CD4-positive, alpha-beta T cell treated with Interleukin-4 for 4 hours (primary cell): Measurements from ENCODE around the gene B9D1.
"Not testable (repeated sequence)": the region's sequence is repeated elsewhere in the genome, so short reads cannot be mapped to it uniquely, and the experiment has no call there.

Source experiments
- DNase-seq: peaks from one replicate; pipeline ENCODE4 v3.0.0-alpha.2; 2020

The B9D1 gene

DNA sequence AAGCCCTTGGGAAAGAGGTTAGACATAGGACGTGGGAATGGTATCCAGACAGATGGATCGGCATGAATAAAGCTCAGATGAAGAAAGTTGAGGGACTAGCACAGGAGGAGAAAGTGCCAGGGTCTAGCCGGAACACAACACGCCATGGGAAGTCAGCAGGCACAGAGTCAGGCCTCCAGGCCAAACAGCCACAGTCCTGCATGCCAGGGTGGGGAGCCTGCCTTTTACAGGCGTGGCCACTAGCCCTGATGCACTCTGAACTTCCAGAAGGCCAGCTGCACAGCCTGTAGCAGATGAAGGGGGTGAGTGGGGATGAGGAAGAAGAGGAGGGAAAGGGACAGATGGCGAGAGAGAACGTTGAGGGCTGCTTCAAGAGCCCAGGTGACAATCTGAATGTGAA lies 5.2 kb downstream of the B9D1 start:
- no peak for DNase-seq

DNA sequence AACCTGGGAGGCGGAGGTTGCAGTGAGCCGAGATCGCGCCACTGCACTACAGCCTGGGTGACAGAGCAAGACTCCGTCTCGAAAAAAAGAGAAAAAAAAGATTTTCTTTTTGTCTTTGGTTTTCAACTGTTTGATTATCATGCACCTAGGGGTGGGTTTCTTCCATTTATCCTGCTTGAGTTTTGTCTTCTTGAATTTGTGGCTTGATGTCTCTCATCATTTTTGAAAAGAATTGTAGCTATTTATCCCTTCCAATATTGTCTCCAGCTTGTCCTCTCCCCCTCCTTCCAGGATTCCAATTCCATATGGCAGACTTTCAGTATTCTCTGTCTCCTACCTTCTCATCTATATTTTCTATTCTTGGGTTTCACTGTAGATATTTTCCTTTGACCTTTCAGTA lies 7.8 kb downstream of the B9D1 start:
- DNase-seq, result no peak

DNA sequence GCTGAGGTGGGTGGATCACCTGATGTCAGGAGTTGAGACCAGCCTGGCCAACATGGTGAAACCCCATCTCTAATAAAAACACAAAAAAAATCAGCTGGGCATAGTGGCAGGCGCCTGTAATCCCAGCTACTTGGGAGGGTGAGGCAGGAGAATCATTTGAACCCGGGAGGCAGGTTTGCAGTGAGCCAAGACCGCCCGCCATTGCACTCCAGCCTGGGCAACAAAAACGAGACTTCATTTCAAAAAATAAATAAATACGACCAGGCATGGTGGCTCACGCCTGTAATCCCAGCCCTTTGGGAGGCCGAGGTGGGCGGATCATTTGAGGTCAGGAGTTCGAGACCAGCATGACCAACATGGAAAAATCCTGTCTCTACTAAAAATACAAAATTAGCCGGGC lies 9.1 kb downstream of the B9D1 start:
- not testable (repeated sequence) for DNase-seq

DNA sequence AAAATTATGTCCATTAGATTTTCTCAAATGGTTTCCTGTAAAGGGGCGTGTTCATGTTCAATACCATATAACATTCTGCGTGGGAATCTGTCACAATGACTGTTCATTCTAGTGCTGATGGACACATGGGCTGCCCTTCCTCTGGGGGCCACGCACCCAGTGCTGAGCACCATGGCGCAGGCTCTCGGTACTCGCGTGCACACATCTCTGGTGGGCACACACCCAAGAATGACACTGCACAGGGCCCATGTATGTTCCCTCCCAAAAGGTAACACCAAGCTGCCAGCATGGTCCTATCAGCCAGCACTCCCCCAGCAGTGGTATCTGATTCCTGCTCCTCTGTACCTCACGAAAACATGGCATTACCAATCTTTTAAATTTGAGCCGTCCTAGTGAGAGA lies 13.7 kb downstream of the B9D1 start:
- DNase-seq, result no peak

DNA sequence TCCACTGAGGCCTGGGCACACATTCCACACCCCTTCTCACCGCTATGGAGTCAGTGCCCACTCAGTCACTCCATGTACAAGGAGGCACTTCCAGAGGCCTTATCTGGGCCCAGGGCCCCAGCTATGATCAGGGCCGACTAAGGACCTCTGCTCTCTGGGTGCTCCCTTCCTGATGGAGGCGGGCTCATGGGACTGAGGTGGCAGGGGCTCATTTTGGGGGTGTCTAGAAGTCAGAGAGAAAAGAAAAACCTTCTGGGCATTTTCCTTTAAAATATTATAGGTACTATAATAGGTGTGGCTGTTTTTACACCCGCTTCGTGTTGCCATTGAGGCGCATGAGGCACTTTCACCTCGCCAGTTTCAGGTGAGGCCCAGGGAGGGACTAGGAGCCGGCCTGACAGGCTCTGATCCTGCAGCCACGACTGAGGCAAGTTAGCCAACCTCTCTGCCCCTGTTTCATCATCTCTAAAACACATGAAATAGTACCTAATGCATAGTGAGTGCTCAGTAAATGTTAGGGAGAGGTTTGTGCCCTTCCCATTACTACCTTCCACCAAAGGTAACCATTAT lies 14.4 kb downstream of the B9D1 start:
- DNase-seq, result no peak

DNA sequence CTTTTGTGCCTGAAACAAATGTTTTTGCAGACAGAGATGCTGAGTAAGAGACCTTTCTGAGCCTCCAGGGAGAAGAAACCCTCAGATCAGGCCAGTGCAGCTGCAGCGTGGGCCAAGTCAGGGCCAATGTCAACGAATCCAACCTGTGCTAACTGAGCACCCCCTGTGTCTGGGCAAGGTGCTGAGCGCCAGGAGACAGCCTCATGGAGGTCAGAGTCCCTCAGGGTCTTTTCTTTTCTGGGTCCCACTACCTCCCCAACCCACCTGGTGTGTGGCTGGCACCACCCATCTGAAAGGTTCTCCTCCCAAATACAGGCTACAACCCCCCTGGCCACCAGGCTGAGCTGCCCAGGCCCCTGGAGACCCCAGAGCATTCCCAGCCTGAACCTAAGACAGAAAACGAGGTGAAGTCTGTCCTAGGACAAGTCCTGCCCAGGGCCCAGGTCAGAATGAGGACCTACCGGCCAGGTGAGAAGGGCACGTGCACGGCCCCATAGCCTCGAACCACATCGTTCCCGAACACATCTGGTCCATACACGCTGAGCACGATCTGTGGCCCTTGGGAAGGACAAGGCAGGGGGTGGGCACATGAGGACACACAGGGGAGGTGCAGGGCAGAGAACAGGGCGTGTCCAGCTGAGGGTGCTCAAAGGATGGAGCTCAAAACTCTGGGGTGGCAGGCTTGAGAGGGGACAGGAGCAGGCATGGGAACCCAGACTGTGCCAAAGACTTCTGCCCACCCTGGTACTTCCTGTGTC lies 15.0 kb downstream of the B9D1 start:
- no peak for DNase-seq

DNA sequence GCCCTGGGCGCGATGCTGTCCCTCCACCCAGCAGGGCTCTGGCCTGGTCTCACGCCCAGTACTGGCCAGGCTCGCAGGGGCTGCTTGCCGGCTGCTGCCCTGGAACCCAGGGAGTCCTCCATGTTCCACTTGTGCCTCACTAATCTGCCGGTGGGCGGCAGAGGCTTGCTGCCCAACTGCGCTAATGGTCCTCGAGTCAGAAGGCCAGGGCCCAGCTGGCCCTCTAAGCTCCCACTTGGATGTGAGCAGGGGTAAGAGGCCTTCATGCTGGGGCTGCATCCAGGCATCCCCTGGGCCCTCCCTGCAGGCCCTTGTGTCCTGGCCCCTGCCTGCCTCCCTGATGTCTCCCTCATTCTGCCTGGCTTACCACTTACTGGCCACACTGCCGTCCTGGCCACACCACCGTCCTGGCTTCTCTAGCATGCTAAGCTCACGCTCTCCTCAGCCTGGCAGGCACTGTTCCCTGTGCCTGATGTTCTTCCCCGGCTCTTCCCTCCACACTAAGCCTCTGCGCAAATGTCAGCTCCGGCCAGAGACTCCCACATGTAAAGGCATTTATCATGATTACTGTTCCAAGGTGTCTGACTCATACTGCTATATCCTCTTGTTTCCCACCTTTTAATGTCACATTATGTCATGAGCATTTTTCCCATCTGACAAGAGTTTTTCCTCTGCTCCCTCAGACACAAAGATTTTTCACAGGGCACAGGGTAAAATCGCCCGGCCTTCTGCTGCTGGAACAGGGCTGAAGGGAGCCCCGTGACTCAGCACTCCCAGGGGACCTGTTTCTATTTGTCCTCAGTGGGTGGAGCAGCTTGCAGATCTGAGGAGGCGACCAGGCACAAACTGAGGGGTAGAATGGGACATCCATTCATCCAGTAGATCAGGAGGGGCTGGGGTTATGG lies 15.9 kb downstream of the B9D1 start:
- no peak for DNase-seq

DNA sequence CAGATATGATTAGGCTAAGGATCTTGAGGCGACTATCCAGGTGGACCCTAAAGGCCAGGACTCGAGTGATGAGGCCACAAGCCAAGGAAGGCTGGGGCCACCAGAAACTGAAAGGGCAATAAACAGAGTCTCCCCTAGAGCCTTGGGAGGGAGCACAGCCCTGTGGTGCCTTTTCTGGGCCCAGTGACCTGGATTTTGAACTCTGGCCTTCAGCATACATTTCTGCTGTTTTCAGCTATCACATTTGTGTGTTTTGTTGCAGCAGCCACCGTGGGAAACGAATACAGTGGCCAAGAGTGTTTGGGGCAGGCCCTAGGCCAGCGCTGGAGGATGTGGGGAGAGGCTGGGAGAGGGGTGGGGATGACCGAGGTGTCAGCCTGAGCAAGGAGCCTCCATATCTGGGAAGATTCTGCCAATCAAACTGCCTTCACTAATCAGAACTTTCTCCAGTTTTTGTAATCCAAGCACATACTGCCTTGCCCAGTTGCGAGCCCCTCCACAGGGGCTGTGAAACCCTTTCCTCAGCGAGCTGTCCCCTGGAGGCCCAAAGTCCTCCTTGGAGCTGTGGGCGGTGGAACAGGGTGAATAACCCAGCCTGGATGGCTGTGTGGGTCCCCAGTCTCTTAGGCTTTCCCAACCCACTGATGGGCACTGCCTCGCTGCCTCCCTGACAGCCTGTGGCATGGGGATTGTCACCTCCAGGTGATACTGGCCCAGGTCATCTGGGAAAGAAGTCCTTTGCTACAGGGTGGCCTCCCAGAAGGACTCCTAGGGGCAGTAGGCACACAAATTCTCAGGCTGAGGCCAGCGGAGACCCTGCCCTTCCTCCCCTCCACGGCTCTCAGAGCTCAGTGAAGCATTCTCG lies 16.8 kb downstream of the B9D1 start:
- no peak for DNase-seq

DNA sequence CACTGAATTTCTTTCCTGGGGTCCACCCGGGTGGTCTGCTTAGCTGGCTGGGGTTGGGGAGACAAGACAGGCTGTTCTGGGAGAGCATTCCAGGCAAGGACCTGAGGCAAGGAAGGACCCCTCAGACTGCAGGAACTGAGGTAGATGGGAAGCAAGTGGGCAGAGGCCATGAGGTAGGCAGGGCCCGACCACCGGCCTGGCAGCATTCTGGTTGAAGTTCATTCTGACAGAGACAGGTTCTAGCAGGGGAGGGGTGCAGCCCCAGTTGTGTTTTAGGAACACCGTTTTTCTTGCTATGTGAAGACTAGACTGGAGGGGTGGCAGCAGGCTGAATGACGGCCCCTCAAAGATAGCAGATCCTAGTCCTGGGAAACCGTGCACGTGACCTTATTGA lies 17.5 kb downstream of the B9D1 start:
- DNase-seq, result no peak

DNA sequence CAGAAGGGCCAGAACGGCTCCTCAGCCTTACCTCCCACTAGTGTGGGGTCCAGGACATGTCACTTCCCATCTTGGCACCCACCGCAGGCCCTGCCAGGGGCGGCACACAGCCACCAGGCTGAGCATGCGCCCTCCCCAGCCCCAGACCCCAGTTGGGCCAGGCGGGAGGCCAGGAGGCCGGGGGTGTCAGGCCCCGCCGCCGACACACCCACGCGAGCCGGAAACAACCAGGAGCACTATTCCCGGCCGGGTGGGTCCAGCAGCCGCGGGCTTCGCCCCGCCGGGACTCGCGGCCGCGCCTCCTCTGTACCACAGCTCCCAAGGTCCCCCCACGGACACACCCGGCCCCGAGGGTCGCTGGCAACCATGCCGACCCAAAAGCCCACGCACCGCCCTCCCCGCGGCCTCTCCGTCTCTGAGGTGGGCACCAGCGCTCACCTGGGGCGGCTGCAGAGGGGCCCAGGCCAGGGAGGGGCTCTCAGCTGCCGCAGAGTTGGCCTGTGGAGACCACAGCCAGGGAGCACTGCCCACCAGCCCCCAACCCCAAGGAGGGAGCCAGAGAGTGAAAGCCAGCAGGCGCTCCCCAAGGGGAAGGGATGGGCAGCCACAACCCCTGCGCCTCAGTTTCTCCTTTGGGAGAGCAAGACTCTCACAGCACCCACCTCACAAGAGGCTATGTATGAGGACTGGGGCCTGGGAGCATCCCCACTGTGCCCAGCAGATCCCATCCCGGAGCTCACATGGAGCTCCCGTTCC lies 18.0 kb downstream of the B9D1 start:
- DNase-seq, result no peak

DNA sequence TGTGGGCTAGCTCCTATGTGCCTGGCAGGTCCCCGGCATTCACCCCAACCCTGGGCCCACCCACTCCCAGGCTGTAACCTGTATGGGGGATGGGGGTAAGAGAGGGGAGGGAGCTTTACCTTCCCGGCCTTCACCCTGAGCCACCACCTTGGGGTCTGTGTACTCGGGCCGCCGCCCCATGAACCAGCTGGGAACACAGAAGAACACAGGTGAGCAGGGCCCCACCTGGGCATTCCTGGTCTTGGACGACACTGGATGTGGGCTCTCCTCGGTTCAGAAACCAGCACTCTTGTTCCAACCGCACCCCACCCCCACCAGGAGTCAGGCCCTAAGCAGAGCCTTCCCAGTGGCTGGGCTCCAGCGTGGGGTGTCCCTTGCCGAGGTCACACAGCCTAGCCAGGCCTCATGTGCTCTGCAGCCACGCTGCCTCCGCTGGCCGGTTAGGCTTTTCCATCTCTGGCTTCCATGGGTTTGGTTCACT lies 18.8 kb downstream of the B9D1 start:
- DNase-seq, result no peak

DNA sequence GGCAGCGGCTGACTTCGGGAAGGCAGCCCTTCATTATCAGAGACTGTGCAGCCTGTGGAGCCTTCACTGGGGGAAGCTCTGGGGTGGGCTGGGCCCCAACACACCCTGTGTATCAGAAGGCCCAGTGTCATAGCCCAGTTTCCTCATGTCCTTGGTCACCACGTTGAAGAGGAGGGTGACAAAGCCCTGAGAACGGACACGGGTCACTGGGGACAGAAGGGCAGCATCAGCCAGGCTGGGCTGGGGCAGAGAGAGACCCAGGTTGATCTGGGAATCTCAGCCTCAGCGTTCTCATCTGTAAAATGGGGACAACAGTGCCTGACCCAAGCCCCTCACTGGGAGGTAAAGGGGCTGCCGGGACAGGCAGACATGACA lies 19.3 kb downstream of the B9D1 start:
- DNase-seq, result no peak

DNA sequence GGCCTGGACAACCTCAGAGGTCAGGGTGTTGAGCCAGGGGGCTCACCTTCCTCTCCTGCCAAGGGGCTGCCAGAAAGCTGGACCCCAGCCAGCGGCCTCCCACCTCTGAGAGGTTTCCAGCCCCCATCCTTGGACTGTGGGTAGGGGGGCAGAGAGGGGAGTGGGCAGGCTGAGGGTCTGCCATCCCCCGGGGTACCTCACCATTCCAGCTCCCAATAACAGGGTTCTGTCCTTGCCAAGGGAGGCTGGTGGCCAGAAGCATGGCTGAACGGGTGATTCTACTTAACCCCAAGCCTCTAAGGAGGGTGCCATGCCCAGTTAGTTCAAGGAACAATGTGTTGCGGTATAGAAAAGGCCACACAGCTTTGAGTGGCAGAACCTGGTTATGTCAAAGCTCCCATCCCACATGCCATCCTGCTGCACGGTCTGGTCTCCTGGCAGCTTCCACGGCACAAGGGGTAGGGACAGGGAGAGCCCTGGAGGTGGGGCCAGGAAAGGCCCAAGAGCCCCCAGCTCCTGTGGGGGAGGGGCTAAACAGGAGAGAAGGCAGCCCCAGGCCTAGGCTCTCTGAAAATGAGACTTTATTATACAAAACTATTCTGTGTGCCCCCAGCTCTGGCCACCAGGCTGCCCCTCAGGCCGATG lies 19.8 kb downstream of the B9D1 start:
- DNase-seq, result no peak

DNA sequence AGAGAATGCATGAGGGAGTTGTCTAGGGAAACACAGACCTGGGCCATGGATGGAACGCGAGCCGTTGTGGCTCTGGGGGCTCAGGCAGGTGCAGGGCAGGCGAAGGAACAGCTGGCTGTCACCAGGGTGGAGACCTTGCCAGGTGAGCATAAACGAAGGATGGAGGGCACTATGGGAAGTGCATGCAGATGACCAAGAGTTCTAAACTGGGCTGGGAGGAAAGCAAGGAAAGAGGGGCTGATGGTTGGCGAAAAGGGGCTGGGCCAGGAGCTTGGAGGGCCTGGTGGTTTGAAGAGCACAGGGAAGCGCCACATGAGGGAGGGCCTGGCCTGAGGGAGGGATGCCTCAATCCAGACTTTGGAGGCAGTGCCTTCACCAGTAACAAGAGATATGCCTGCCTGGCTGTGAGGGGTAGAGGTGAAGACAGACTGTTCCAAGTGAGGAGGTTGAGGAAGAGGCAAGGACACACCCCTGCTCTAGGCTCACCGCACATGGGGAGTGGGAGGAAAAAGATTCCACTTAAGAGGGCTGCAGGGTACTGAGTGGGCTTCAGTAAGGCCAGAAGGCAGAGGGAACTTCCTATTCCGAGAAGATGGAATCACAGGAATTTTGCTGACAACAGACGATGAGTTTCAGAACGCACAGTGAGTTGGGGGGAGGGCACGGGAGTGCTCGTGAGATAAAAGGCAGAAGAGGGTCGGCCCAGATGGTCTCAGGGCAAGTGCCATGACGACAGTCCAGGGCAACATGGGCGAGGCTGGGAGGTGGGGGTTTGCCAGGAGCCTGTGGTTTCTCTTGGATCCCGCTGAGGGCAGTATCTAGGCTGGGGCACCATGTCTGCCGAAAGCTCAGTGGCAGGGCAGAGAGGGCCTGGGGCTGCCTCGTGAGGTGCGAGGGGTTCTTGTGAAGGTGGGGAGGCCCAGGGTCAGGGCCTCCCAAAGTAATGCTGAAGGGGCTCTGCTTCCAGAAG lies 20.6 kb downstream of the B9D1 start:
- no peak for DNase-seq

DNA sequence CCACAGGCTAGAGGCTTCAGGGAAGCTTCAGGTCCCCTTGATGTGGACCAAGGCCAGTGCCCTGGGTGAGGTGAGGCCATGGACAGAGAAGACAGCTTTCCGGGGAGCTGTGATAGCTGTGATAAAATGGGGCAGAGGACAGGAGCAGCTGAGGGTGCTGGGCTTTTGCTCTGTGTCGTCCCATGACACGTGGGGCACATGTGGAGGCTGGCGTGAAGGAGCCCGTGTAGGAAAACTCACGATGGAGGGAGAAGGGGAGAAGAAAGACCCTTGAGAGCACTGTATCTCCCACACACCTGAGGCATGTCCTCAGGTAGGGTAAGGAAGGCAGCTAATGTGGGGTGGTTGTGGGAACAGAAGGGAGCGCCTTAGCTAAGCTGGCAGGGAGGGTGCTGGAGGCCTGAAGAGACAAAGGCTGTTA lies 21.3 kb downstream of the B9D1 start:
- DNase-seq, result no peak

DNA sequence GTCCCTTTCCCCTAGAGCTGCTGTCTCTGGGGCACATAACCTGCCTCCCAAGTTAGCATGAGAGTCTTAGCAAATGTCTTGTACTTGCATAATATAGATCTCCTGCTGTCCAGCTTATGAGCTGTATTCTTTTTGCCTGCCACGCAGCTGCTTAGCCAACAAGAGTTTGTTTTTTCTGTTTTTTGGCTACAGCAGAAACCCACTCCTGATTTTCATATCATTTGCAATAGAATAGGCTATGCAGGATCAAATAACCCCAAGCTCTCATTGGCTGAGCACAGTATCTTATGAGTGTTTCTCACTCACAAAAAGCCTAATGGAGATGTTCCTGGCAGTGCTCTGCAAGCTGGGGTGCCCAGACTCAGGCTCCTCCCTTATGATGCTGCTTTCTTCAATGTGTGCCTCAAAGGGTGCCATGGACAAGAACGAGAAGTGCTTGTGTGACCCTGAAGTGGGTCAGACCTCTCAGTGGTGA lies 23.1 kb downstream of the B9D1 start:
- DNase-seq, result no peak

DNA sequence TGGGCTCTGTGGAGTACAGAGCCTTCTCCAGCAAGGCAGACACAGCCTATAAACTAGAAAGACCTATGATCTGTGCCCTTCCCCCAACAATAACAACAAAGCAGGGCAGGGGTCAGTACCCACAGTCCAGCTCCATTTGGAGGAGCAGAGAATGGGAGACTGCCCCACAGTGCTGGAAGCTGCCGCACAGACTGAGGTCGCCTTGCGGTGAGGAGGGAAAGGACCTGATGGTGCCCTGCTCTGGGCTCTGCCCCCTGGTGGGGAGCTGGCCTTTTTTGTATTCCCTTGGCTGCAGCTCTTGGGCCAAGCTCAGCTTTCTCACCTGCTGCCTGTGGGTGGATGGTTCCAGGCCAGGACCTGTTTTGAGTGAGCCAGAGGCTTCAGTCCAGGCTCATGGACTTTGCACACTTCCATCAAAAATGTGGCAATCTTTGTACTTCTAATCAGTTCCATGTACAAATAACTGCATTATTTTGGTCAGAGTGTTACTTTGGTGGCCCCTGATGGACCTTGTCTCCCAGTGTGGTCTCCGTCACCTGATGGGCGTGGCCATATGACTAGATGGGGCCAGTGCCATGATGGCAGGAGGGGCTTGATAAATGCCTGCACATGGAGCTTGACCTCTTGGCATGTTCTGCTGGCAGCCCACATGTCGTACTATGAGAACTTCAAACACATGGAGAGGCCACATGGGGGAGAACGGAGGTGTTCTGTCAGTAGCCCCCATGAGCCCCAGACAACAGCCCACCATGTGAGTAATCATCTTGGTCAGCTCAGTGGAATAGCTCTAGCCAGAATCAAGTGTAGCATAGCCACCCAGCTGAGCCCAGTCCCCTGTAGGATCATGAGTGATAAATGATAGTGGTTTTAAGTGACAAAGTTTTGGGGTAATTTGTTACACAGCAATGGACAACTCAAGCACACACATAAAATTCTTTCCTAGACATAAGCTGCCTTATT lies 24.2 kb downstream of the B9D1 start:
- DNase-seq, result peak; percentile 51

DNA sequence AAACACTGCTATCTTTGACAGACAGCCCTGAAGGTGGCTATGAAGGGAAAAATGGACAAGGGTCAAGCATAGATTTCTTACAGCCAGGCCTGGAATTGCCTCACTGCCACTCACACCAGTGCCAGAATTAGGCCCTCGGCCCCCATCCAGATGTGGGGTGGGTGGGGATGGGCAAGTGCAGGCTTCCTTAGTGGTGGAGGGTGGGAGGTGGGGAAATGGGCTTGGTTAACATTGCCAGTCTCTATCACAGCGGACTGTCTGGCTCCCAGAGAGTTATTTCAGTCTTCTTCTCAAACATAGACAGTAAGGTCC lies 24.9 kb downstream of the B9D1 start:
- no peak for DNase-seq
